Mesendoderm (in vitro differentiated cells): Measurements from ENCODE around the gene FTO.

Experiments used
- DNase-seq: peaks from one replicate; pipeline ENCODE4 v3.0.0; 2013
- H2AK5ac ChIP-seq: 2 replicates; pipeline ENCODE4 v1.6.1; 2013; ENCODE audit warnings: low read length, inconsistent platforms
- H2BK120ac ChIP-seq: 2 replicates; pipeline ENCODE4 v1.6.1; 2013; ENCODE audit warnings: low read depth, mild to moderate bottlenecking, low read length, moderate library complexity, mixed read lengths
- H2BK15ac ChIP-seq: replicated peaks from 2 replicates; pipeline ENCODE4 v1.6.1; 2013; ENCODE audit warnings: low read depth, mild to moderate bottlenecking, moderate library complexity
- H2BK5ac ChIP-seq: 2 replicates; pipeline ENCODE4 v1.6.1; 2013; ENCODE audit warnings: low read length, inconsistent platforms
- H3K18ac ChIP-seq: 2 replicates; pipeline ENCODE4 v1.6.1; 2013; ENCODE audit warnings: mild to moderate bottlenecking, low read length, mixed read lengths
- H3K23ac ChIP-seq: one replicate; pipeline ENCODE4 v1.6.1; 2013; ENCODE audit warnings: low read length
- H3K27ac ChIP-seq: 2 replicates; pipeline ENCODE4 v1.5.1; 2013; ENCODE audit warnings: low read depth, mild to moderate bottlenecking, inconsistent platforms, low read length, moderate library complexity
- H3K27me3 ChIP-seq: 2 replicates; pipeline ENCODE4 v1.6.1; 2013; ENCODE audit warnings: low read length, control low read depth, mild to moderate bottlenecking, inconsistent platforms; ENCODE audit not compliant: insufficient read depth, poor library complexity
- H3K36me3 ChIP-seq: 2 replicates; pipeline ENCODE4 v1.6.1; 2013; ENCODE audit warnings: low read length, inconsistent platforms; ENCODE audit not compliant: control insufficient read depth, insufficient read depth
- H3K4ac ChIP-seq: one replicate; pipeline ENCODE4 v1.6.1; 2013; ENCODE audit warnings: low read depth, mild to moderate bottlenecking, low read length, moderate library complexity
- H3K4me1 ChIP-seq: 2 replicates; pipeline ENCODE4 v1.6.1; 2013; ENCODE audit warnings: low read depth, low read length, inconsistent platforms; ENCODE audit not compliant: control insufficient read depth
- H3K4me2 ChIP-seq: 2 replicates; pipeline ENCODE4 v1.6.1; 2013; ENCODE audit warnings: low read length
- H3K4me3 ChIP-seq: 2 replicates; pipeline ENCODE4 v1.5.1; 2013; ENCODE audit warnings: mild to moderate bottlenecking, low read length
- H3K56ac ChIP-seq: one replicate; pipeline ENCODE4 v1.6.1; 2013; ENCODE audit warnings: low read length
- H3K79me1 ChIP-seq: 2 replicates; pipeline ENCODE4 v1.6.1; 2013; ENCODE audit warnings: low read length, inconsistent platforms
- H3K79me2 ChIP-seq: 2 replicates; pipeline ENCODE4 v1.6.1; 2013; ENCODE audit warnings: mild to moderate bottlenecking, low read length; ENCODE audit not compliant: control insufficient read depth, insufficient read depth
- H3K9ac ChIP-seq: 2 replicates; pipeline ENCODE4 v1.6.1; 2013; ENCODE audit warnings: low read length, inconsistent platforms
- H4K5ac ChIP-seq: one replicate; pipeline ENCODE4 v1.6.1; 2013; ENCODE audit warnings: low read length
- H4K8ac ChIP-seq: one replicate; pipeline ENCODE4 v1.6.1; 2013; ENCODE audit warnings: low read depth, mild to moderate bottlenecking, control low read depth, low read length, moderate library complexity
- WGBS: extraction: QIAGEN DNeasy Blood & Tissue Kit; methylation state at CpG from one replicate; pipeline ENCODE4 v1.1.7; 2013; ENCODE audit warnings: low lambda C conversion rate, missing lambda C conversion rate; ENCODE audit not compliant: insufficient coverage; ENCODE audit errors: extremely low coverage; 5-methylcytosine and 5-hydroxymethylcytosine counted together

The FTO gene

GRCh38 chr16:53736297-53736696 lies 32.3 kb downstream of the FTO start:
- DNase-seq: no peak
- no peak overlapping the region for H3K18ac ChIP-seq
- no peak overlapping the region for H3K27ac ChIP-seq
- H3K27me3 ChIP-seq: no peaks in the 10 kb centered on the region
- H3K23ac ChIP-seq: no peak overlapping the region
- H4K5ac ChIP-seq: no peak overlapping the region
- H3K4me3 ChIP-seq: no peak overlapping the region
- no peak overlapping the region for H2BK120ac ChIP-seq
- no peak overlapping the region for H4K8ac ChIP-seq
- no CpG with 5 or more reads among the region's 3 CpGs for WGBS
- no peaks in the 10 kb centered on the region for H3K79me2 ChIP-seq
- H3K4me2 ChIP-seq: no peak overlapping the region
- no peaks in the 10 kb centered on the region for H3K4me1 ChIP-seq
- no peak overlapping the region for H2BK5ac ChIP-seq
- peaks cover 5% of the 10 kb centered on the region for H3K79me1 ChIP-seq
- no peak overlapping the region for H3K56ac ChIP-seq
- no peak overlapping the region for H3K4ac ChIP-seq
- H2BK15ac ChIP-seq: no peak overlapping the region
- H3K36me3 ChIP-seq: no peaks in the 10 kb centered on the region
- no peak overlapping the region for H3K9ac ChIP-seq
- H2AK5ac ChIP-seq: no peak overlapping the region

- Histone ChIP-seq H3K4me3 (no peak overlapping the region), H3K36me3 (no peaks in the 10 kb centered on the region), H3K4me2 (no peak overlapping the region), H3K18ac (no peak overlapping the region), H2AK5ac (no peak overlapping the region), H3K79me1 (peaks cover 5% of the 10 kb centered on the region), H2BK120ac (no peak overlapping the region), H3K56ac (no peak overlapping the region), H3K4ac (no peak overlapping the region), H2BK5ac (no peak overlapping the region), H3K4me1 (no peaks in the 10 kb centered on the region), H3K23ac (no peak overlapping the region), H3K79me2 (no peaks in the 10 kb centered on the region), H2BK15ac (no peak overlapping the region), H3K27me3 (no peaks in the 10 kb centered on the region), H3K27ac (no peak overlapping the region), H4K8ac (no peak overlapping the region), H4K5ac (no peak overlapping the region), H3K9ac (no peak overlapping the region)
- no CpG with 5 or more reads among the region's 5 CpGs for WGBS
- no peak for DNase-seq
These were observed 33.6 kb downstream of the FTO start for GRCh38 chr16:53737552-53737951.

DNA sequence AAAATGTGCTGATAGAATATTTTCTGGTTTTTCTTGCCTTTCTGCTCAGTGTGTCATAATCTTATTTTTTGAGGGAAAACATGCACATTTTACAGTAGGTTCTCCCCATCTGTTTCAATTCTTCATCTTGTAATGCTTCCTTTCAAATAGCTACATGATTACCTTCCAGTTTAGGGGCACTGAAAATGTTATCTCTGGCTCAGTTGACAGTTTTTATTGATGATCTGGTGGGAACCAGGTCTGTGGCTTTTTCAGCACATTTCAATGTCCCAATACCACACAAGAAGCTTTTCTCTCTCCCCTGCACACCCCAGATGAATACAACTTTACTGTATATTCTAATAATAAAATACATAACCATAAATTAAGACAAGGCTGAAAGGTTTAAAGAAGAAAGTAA lies 36.5 kb downstream of the FTO start:
- Histone ChIP-seq H4K5ac (no peak overlapping the region), H3K9ac (no peak overlapping the region), H3K23ac (no peak overlapping the region), H4K8ac (no peak overlapping the region), H3K4me1 (peaks cover 10% of the 10 kb centered on the region), H3K36me3 (no peaks in the 10 kb centered on the region), H2BK5ac (no peak overlapping the region), H3K4me3 (no peak overlapping the region), H3K4me2 (no peak overlapping the region), H3K4ac (no peak overlapping the region), H2AK5ac (no peak overlapping the region), H3K79me2 (no peaks in the 10 kb centered on the region), H3K27me3 (no peaks in the 10 kb centered on the region), H3K27ac (no peak overlapping the region), H3K56ac (no peak overlapping the region), H2BK15ac (no peak overlapping the region), H3K79me1 (peaks cover 2% of the 10 kb centered on the region), H2BK120ac (no peak overlapping the region), H3K18ac (no peak overlapping the region)
- no peak for DNase-seq

- no CpG with 5 or more reads among the region's 3 CpGs for WGBS
- H3K79me2 ChIP-seq: no peaks in the 10 kb centered on the region
These were observed 37.1 kb downstream of the FTO start for GRCh38 chr16:53740933-53741531.

GRCh38 chr16:53741546-53741945 lies 37.6 kb downstream of the FTO start:
- no peak overlapping the region for H2BK5ac ChIP-seq
- no peak overlapping the region for H3K4me3 ChIP-seq
- H3K23ac ChIP-seq: no peak overlapping the region
- no peak overlapping the region for H4K8ac ChIP-seq
- H2AK5ac ChIP-seq: no peak overlapping the region
- no peak overlapping the region for H3K56ac ChIP-seq
- H3K79me2 ChIP-seq: no peaks in the 10 kb centered on the region
- DNase-seq: no peak
- H3K79me1 ChIP-seq: peaks cover 2% of the 10 kb centered on the region
- no CpG with 5 or more reads among the region's 2 CpGs for whole genome bisulfite sequencing
- no peak overlapping the region for H3K4me2 ChIP-seq
- no peak overlapping the region for H3K18ac ChIP-seq
- H3K4ac ChIP-seq: no peak overlapping the region
- no peaks in the 10 kb centered on the region for H3K27me3 ChIP-seq
- H3K9ac ChIP-seq: no peak overlapping the region
- H2BK120ac ChIP-seq: no peak overlapping the region
- peaks cover 12% of the 10 kb centered on the region for H3K4me1 ChIP-seq
- H3K27ac ChIP-seq: no peak overlapping the region
- H2BK15ac ChIP-seq: no peak overlapping the region
- H4K5ac ChIP-seq: no peak overlapping the region
- H3K36me3 ChIP-seq: no peaks in the 10 kb centered on the region

More at GRCh38 chr16:53740933-53741531, 37.1 kb downstream of the FTO start:
- DNase-seq: no peak
- Histone ChIP-seq H3K27ac (no peak overlapping the region), H3K4me1 (peaks cover 12% of the 10 kb centered on the region), H3K36me3 (no peaks in the 10 kb centered on the region), H2AK5ac (no peak overlapping the region), H3K4me2 (no peak overlapping the region), H4K8ac (no peak overlapping the region), H2BK15ac (no peak overlapping the region), H2BK5ac (no peak overlapping the region), H3K79me1 (peaks cover 2% of the 10 kb centered on the region), H3K27me3 (no peaks in the 10 kb centered on the region), H3K9ac (no peak overlapping the region), H2BK120ac (no peak overlapping the region), H3K56ac (no peak overlapping the region), H3K23ac (no peak overlapping the region), H3K18ac (no peak overlapping the region), H4K5ac (no peak overlapping the region), H3K4me3 (no peak overlapping the region), H3K4ac (no peak overlapping the region)

GRCh38 chr16:53743149-53743566 lies 39.2 kb downstream of the FTO start:
- Histone ChIP-seq H4K5ac (no peak overlapping the region), H3K23ac (no peak overlapping the region), H2BK15ac (no peak overlapping the region), H3K36me3 (no peaks in the 10 kb centered on the region), H3K79me2 (no peaks in the 10 kb centered on the region), H3K79me1 (peaks cover 1% of the 10 kb centered on the region), H3K27me3 (no peaks in the 10 kb centered on the region), H3K9ac (no peak overlapping the region), H3K4me3 (no peak overlapping the region), H2AK5ac (no peak overlapping the region), H3K56ac (no peak overlapping the region), H3K4me1 (peaks cover 12% of the 10 kb centered on the region), H3K4me2 (no peak overlapping the region), H3K18ac (no peak overlapping the region), H3K4ac (no peak overlapping the region), H2BK5ac (no peak overlapping the region), H3K27ac (no peak overlapping the region), H4K8ac (no peak overlapping the region), H2BK120ac (no peak overlapping the region)
- WGBS: no CpG with 5 or more reads among the region's 3 CpGs
- peak; percentile 72 for DNase-seq
